ENCODE measurements around the gene GARIN5A. TPM values are rescaled to one million over a fixed set of nuclear protein-coding genes. Genes with fewer than 3 reads are reported as not detected.
A peak's percentile ranks its signal among the peaks of the same experiment; 100 is the strongest.

GARIN5A gene
- total RNA-seq, result not detected

- H3K27me3 Mint-ChIP-seq, result peaks cover 2% of the 10 kb centered on the region
- CTCF ChIA-PET, result interaction anchor here (1.5 kb wide), 1 partner anchor 119 kb away, joined by 4 read pairs; no protein-coding TSS in a partner anchor
- H3K36me3 Mint-ChIP-seq (ENCODE audit: low read depth), result peaks cover 23% of the 10 kb centered on the region
- H3K4me3 Mint-ChIP-seq, result peak within 1 kb of the TSS; percentile 99
- H3K4me1 Mint-ChIP-seq, result peaks cover 18% of the 10 kb centered on the region
- POLR2A ChIA-PET, result no interaction called here
- H3K27ac Mint-ChIP-seq, result peak within 1 kb of the TSS; percentile 96
- peak; percentile 94 for DNase-seq
- H3K9me3 Mint-ChIP-seq, result no peaks in the 10 kb centered on the region
Observed at GRCh38 chr19:50476224-50476906, at the start of gene GARIN5A, which contains the start of gene EMC10. GARIN5A (minus strand) TSS chr19:50476848; CDS start chr19:50476388, 460 bp downstream. EMC10 (plus strand) TSS chr19:50476507; CDS start chr19:50476545, 38 bp downstream.

GRCh38 chr19:50522881-50523280, 46.2 kb upstream of the GARIN5A start:
- no peaks in the 10 kb centered on the region for H3K9me3 Mint-ChIP-seq
- H3K27me3 Mint-ChIP-seq, result no peaks in the 10 kb centered on the region
- no peaks in the 10 kb centered on the region for H3K4me1 Mint-ChIP-seq
- DNase-seq, result no peak
- H3K36me3 Mint-ChIP-seq (ENCODE audit: low read depth), result no peaks in the 10 kb centered on the region
- H3K4me3 Mint-ChIP-seq, result no peak overlapping the region
- H3K27ac Mint-ChIP-seq, result no peak overlapping the region
- ChIA-PET POLR2A (no interaction called here), CTCF (interaction anchor here (0.5 to 1.2 kb wide), 2 partner anchors 18 to 26 kb away, joined by 3 to 4 read pairs; no protein-coding TSS in a partner anchor)

GRCh38 chr19:50520822-50521465, 44.3 kb upstream of the GARIN5A start:
- POLR2A ChIA-PET, result no interaction called here
- Mint-ChIP-seq H3K27ac (no peak overlapping the region), H3K36me3 (ENCODE audit: low read depth) (no peaks in the 10 kb centered on the region), H3K27me3 (no peaks in the 10 kb centered on the region), H3K4me3 (no peak overlapping the region), H3K4me1 (no peaks in the 10 kb centered on the region), H3K9me3 (no peaks in the 10 kb centered on the region)
- CTCF ChIA-PET, result interaction anchor here (0.7 kb wide), 1 partner anchor 857 kb away, joined by 3 read pairs; no protein-coding TSS in a partner anchor
- no peak for DNase-seq

- no peaks in the 10 kb centered on the region for H3K9me3 Mint-ChIP-seq
- POLR2A ChIA-PET, result no interaction called here
- CTCF ChIA-PET, result interaction anchor here (1.4 to 1.5 kb wide), 2 partner anchors 17 to 36 kb away, joined by 3 to 5 read pairs; no protein-coding TSS in a partner anchor
- H3K4me3 Mint-ChIP-seq, result no peak overlapping the region
- H3K36me3 Mint-ChIP-seq (ENCODE audit: low read depth), result no peaks in the 10 kb centered on the region
- peaks cover 2% of the 10 kb centered on the region for H3K27me3 Mint-ChIP-seq
- no peak for DNase-seq
- no peak overlapping the region for H3K27ac Mint-ChIP-seq
- H3K4me1 Mint-ChIP-seq, result no peaks in the 10 kb centered on the region
Observed at GRCh38 chr19:50519006-50519575, 42.4 kb upstream of the GARIN5A start.

GRCh38 chr19:50518091-50519005, 41.7 kb upstream of the GARIN5A start:
- no peak overlapping the region for H3K4me3 Mint-ChIP-seq
- H3K4me1 Mint-ChIP-seq, result no peaks in the 10 kb centered on the region
- ChIA-PET POLR2A (no interaction called here), CTCF (interaction anchor here (1.4 to 1.5 kb wide), 2 partner anchors 18 to 37 kb away, joined by 3 to 5 read pairs; no protein-coding TSS in a partner anchor)
- H3K9me3 Mint-ChIP-seq, result no peaks in the 10 kb centered on the region
- no peak overlapping the region for H3K27ac Mint-ChIP-seq
- H3K27me3 Mint-ChIP-seq, result peaks cover 2% of the 10 kb centered on the region
- DNase-seq, result no peak
- H3K36me3 Mint-ChIP-seq (ENCODE audit: low read depth), result no peaks in the 10 kb centered on the region

- Mint-ChIP-seq H3K36me3 (ENCODE audit: low read depth) (no peaks in the 10 kb centered on the region), H3K27me3 (peaks cover 2% of the 10 kb centered on the region), H3K27ac (no peak overlapping the region), H3K4me3 (no peak overlapping the region), H3K4me1 (no peaks in the 10 kb centered on the region), H3K9me3 (no peaks in the 10 kb centered on the region)
- ChIA-PET CTCF (interaction anchor here (1.4 kb wide), 1 partner anchor 38 kb away, joined by 5 read pairs; no protein-coding TSS in a partner anchor), POLR2A (no interaction called here)
- DNase-seq, result no peak
Observed at GRCh38 chr19:50517704-50518075, 41.0 kb upstream of the GARIN5A start.

GRCh38 chr19:50516964-50517703, 40.5 kb upstream of the GARIN5A start:
- POLR2A ChIA-PET, result no interaction called here
- no peak overlapping the region for H3K4me3 Mint-ChIP-seq
- no peak overlapping the region for H3K27ac Mint-ChIP-seq
- H3K36me3 Mint-ChIP-seq (ENCODE audit: low read depth), result no peaks in the 10 kb centered on the region
- DNase-seq, result no peak
- H3K27me3 Mint-ChIP-seq, result peaks cover 2% of the 10 kb centered on the region
- CTCF ChIA-PET, result no interaction called here
- H3K4me1 Mint-ChIP-seq, result no peaks in the 10 kb centered on the region
- H3K9me3 Mint-ChIP-seq, result no peaks in the 10 kb centered on the region

GRCh38 chr19:50516456-50516855, 39.8 kb upstream of the GARIN5A start:
- POLR2A ChIA-PET, result no interaction called here
- H3K4me3 Mint-ChIP-seq, result no peak overlapping the region
- CTCF ChIA-PET, result no interaction called here
- peaks cover 4% of the 10 kb centered on the region for H3K4me1 Mint-ChIP-seq
- peaks cover 2% of the 10 kb centered on the region for H3K27me3 Mint-ChIP-seq
- no peak for DNase-seq
- no peaks in the 10 kb centered on the region for H3K9me3 Mint-ChIP-seq
- no peaks in the 10 kb centered on the region for H3K36me3 Mint-ChIP-seq (ENCODE audit: low read depth)
- H3K27ac Mint-ChIP-seq, result no peak overlapping the region

- Mint-ChIP-seq H3K4me1 (peaks cover 13% of the 10 kb centered on the region), H3K9me3 (no peaks in the 10 kb centered on the region), H3K36me3 (ENCODE audit: low read depth) (peaks cover 3% of the 10 kb centered on the region), H3K27me3 (peaks cover 2% of the 10 kb centered on the region), H3K27ac (no peak overlapping the region), H3K4me3 (no peak overlapping the region)
- ChIA-PET POLR2A (no interaction called here), CTCF (no interaction called here)
- DNase-seq, result no peak
Observed at GRCh38 chr19:50515168-50515561, 38.5 kb upstream of the GARIN5A start.

- no peak for DNase-seq
- no peak overlapping the region for H3K4me3 Mint-ChIP-seq
- peak overlapping the region; percentile 62 for H3K27ac Mint-ChIP-seq
- H3K27me3 Mint-ChIP-seq, result peaks cover 2% of the 10 kb centered on the region
- H3K36me3 Mint-ChIP-seq (ENCODE audit: low read depth), result peaks cover 3% of the 10 kb centered on the region
- H3K4me1 Mint-ChIP-seq, result peaks cover 14% of the 10 kb centered on the region
- H3K9me3 Mint-ChIP-seq, result no peaks in the 10 kb centered on the region
- ChIA-PET POLR2A (no interaction called here), CTCF (no interaction called here)
Observed at GRCh38 chr19:50514346-50515167, 37.9 kb upstream of the GARIN5A start.

GRCh38 chr19:50513746-50514345, 37.2 kb upstream of the GARIN5A start, which contains the start of gene ASPDH:
ASPDH (minus strand) TSS chr19:50513913; CDS start chr19:50513823, 90 bp downstream.
- peak within 1 kb of the TSS; percentile 8 for H3K4me3 Mint-ChIP-seq
- H3K36me3 Mint-ChIP-seq (ENCODE audit: low read depth), result peaks cover 7% of the 10 kb centered on the region
- DNase-seq, result no peak
- H3K27me3 Mint-ChIP-seq, result peaks cover 2% of the 10 kb centered on the region
- no peaks in the 10 kb centered on the region for H3K9me3 Mint-ChIP-seq
- H3K4me1 Mint-ChIP-seq, result peaks cover 18% of the 10 kb centered on the region
- H3K27ac Mint-ChIP-seq, result peak within 1 kb of the TSS; percentile 80
- ChIA-PET CTCF (interaction anchor here (0.6 kb wide), 1 partner anchor 1083 kb away, joined by 3 read pairs; no protein-coding TSS in a partner anchor), POLR2A (no interaction called here)
